Measurements from ENCODE around the gene OR4C11. TPM values are rescaled to one million over a fixed set of nuclear protein-coding genes. Genes with fewer than 3 reads are reported as not detected.

Gene OR4C11, protein sequence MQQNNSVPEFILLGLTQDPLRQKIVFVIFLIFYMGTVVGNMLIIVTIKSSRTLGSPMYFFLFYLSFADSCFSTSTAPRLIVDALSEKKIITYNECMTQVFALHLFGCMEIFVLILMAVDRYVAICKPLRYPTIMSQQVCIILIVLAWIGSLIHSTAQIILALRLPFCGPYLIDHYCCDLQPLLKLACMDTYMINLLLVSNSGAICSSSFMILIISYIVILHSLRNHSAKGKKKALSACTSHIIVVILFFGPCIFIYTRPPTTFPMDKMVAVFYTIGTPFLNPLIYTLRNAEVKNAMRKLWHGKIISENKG
- total RNA-seq = not detected

GRCh38 chr11:55607545-55607944, at the start of gene OR4C11:
Gene OR4C11, minus strand, starts transcription at chr11:55607645. Its CDS starts 3,272 bp downstream, at chr11:55604373.
- no peaks in the 10 kb centered on the region for H3K4me1 ChIP-seq (ENCODE audit: control insufficient read depth in 1 of 2, low read depth in 2 of 2)
- ATAC-seq (ENCODE audit: insufficient number of reproducible peaks, low FRiP score, low read depth) = no peak
- TF ChIP-seq, protein P1, sequence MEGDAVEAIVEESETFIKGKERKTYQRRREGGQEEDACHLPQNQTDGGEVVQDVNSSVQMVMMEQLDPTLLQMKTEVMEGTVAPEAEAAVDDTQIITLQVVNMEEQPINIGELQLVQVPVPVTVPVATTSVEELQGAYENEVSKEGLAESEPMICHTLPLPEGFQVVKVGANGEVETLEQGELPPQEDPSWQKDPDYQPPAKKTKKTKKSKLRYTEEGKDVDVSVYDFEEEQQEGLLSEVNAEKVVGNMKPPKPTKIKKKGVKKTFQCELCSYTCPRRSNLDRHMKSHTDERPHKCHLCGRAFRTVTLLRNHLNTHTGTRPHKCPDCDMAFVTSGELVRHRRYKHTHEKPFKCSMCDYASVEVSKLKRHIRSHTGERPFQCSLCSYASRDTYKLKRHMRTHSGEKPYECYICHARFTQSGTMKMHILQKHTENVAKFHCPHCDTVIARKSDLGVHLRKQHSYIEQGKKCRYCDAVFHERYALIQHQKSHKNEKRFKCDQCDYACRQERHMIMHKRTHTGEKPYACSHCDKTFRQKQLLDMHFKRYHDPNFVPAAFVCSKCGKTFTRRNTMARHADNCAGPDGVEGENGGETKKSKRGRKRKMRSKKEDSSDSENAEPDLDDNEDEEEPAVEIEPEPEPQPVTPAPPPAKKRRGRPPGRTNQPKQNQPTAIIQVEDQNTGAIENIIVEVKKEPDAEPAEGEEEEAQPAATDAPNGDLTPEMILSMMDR (IDR thresholded peaks at IDR 0.05) = no peak
- no peaks in the 10 kb centered on the region for H3K36me3 ChIP-seq
- no peak for DNase-seq (ENCODE audit: low spot score)
- H3K4me3 ChIP-seq = no peak within 1 kb of the TSS
- no peaks in the 10 kb centered on the region for H3K27me3 ChIP-seq (replicated peaks; ENCODE audit: insufficient read depth)
- H3K27ac ChIP-seq = no peak within 1 kb of the TSS
- no peaks in the 10 kb centered on the region for H3K9me3 ChIP-seq

- TF ChIP-seq, protein P1 (IDR thresholded peaks at IDR 0.05) = no peak
- DNase-seq (ENCODE audit: low spot score) (no peak), ATAC-seq (ENCODE audit: insufficient number of reproducible peaks, low FRiP score, low read depth) (no peak)
- Histone ChIP-seq H3K4me3 (no peak overlapping the region), H3K27ac (no peak overlapping the region), H3K4me1 (ENCODE audit: control insufficient read depth in 1 of 2, low read depth in 2 of 2) (no peaks in the 10 kb centered on the region), H3K36me3 (no peaks in the 10 kb centered on the region), H3K27me3 (replicated peaks; ENCODE audit: insufficient read depth) (no peaks in the 10 kb centered on the region), H3K9me3 (no peaks in the 10 kb centered on the region)
Observed at GRCh38 chr11:55655096-55655495, 47.7 kb upstream of the OR4C11 start.

- TF ChIP-seq, protein P1 (IDR thresholded peaks at IDR 0.05) = no peak
- Histone ChIP-seq H3K27me3 (replicated peaks; ENCODE audit: insufficient read depth) (no peaks in the 10 kb centered on the region), H3K9me3 (no peaks in the 10 kb centered on the region), H3K27ac (no peak overlapping the region), H3K36me3 (no peaks in the 10 kb centered on the region), H3K4me3 (no peak overlapping the region), H3K4me1 (ENCODE audit: control insufficient read depth in 1 of 2, low read depth in 2 of 2) (no peaks in the 10 kb centered on the region)
- no peak for DNase-seq (ENCODE audit: low spot score)
- no peak for ATAC-seq (ENCODE audit: insufficient number of reproducible peaks, low FRiP score, low read depth)
Observed at GRCh38 chr11:55652560-55652959, 45.1 kb upstream of the OR4C11 start.

- ATAC-seq (ENCODE audit: insufficient number of reproducible peaks, low FRiP score, low read depth) (no peak), DNase-seq (ENCODE audit: low spot score) (no peak)
- H3K27ac ChIP-seq = no peak within 1 kb of the TSS
- H3K4me1 ChIP-seq (ENCODE audit: control insufficient read depth in 1 of 2, low read depth in 2 of 2) = no peaks in the 10 kb centered on the region
- no peak within 1 kb of the TSS for H3K4me3 ChIP-seq
- no peaks in the 10 kb centered on the region for H3K27me3 ChIP-seq (replicated peaks; ENCODE audit: insufficient read depth)
- no peaks in the 10 kb centered on the region for H3K9me3 ChIP-seq
- no peaks in the 10 kb centered on the region for H3K36me3 ChIP-seq
- TF ChIP-seq, protein P1 (IDR thresholded peaks at IDR 0.05) = no peak
Observed at GRCh38 chr11:55648027-55648426, 40.6 kb upstream of the OR4C11 start, which contains the start of gene OR4S2. Gene OR4S2, plus strand, starts transcription at chr11:55648327. Its CDS starts 2,577 bp downstream, at chr11:55650904.

DNA sequence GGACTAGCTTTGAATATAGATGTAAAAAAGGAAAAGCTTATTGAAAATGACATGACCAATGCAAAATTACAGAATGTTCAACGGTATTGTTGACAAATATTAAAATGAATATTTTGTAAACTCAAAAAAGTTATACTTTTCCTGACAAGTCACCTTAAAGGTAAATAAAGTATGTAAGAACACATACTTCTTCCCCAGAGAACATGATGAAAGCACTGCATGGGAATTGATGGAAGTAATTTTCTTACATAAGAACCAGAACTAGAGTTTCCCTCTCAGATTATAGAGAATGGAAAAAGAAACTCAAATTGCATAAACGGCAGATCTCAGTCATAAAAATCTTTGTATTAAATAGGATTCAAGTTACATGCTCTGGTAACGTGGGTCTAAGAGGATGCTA, 27.4 kb upstream of the OR4C11 start, which contains the start of gene OR4P4:
Gene OR4P4 (plus strand): TSS at position 301 of the 400 bp plus-strand sequence.
- H3K27ac ChIP-seq = no peak within 1 kb of the TSS
- H3K4me3 ChIP-seq = no peak within 1 kb of the TSS
- ATAC-seq (ENCODE audit: insufficient number of reproducible peaks, low FRiP score, low read depth) = no peak
- no peaks in the 10 kb centered on the region for H3K27me3 ChIP-seq (replicated peaks; ENCODE audit: insufficient read depth)
- no peak for DNase-seq (ENCODE audit: low spot score)
- TF ChIP-seq, protein P1 (IDR thresholded peaks at IDR 0.05) = no peak
- no peaks in the 10 kb centered on the region for H3K9me3 ChIP-seq
- H3K4me1 ChIP-seq (ENCODE audit: control insufficient read depth in 1 of 2, low read depth in 2 of 2) = no peaks in the 10 kb centered on the region
- no peaks in the 10 kb centered on the region for H3K36me3 ChIP-seq
